GM12873 (cell line): ENCODE data around the gene USP50.

Source experiments
- CTCF ChIP-seq: IDR thresholded peaks from 2 replicates; pipeline ENCODE4 v1.5.1; 2012; ENCODE audit warnings: low read depth, mild to moderate bottlenecking, moderate library complexity, low read length, control low read depth; ENCODE audit not compliant: insufficient read depth; ENCODE audit errors: missing control alignments

The USP50 gene

GRCh38 chr15:50542887-50543210 lies 3.6 kb downstream of the USP50 start:
- no peak for TF ChIP-seq CTCF

GRCh38 chr15:50531766-50532165 lies 14.7 kb downstream of the USP50 start:
- no peak for TF ChIP-seq CTCF

GRCh38 chr15:50531163-50531562 lies 15.3 kb downstream of the USP50 start:
- TF ChIP-seq CTCF, result no peak

GRCh38 chr15:50523851-50524251 lies 22.6 kb downstream of the USP50 start:
- TF ChIP-seq CTCF, result no peak

- TF ChIP-seq CTCF, result no peak
Observed at GRCh38 chr15:50519740-50520425, 26.6 kb downstream of the USP50 start.

GRCh38 chr15:50513001-50513400 lies 33.5 kb downstream of the USP50 start:
- TF ChIP-seq CTCF, result no peak

- TF ChIP-seq CTCF, result no peak
Observed at GRCh38 chr15:50506121-50506520, 40.3 kb downstream of the USP50 start.

- no peak for TF ChIP-seq CTCF
Observed at GRCh38 chr15:50503144-50503543, 43.3 kb downstream of the USP50 start.
